HG03442 (cell line): ENCODE data around the gene CEP89.
"Not testable (repeated sequence)": the region's sequence is repeated elsewhere in the genome, so short reads cannot be mapped to it uniquely, and the experiment has no call there.

Experiments used
- ATAC-seq: cut with Tn5 transposase; IDR thresholded peaks from one replicate; pipeline ENCODE4 v1.9.1; 2021; ENCODE audit warnings: mild to moderate bottlenecking, moderate library complexity; ENCODE audit not compliant: unreplicated experiment

Gene CEP89

DNA sequence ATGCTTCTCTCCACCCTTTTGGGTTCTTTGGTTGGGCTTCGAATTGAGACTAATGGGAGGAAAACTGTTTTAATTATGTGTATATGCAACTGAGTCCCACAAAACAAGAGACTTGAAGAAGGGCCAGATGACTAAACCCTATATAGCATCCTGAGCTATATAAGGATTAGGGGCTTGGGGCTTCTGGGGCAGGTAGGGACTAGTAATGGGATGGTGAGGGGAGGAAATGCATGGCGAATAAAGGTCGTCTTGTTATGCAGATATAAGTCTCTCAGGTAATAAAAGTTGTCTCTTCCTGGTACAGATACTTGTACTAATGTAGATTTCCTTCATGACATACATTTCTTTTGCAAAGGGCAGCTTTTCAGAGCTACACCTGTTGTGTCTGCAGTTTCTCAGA lies 99.4 kb downstream of the CEP89 start:
- no peak for ATAC-seq

DNA sequence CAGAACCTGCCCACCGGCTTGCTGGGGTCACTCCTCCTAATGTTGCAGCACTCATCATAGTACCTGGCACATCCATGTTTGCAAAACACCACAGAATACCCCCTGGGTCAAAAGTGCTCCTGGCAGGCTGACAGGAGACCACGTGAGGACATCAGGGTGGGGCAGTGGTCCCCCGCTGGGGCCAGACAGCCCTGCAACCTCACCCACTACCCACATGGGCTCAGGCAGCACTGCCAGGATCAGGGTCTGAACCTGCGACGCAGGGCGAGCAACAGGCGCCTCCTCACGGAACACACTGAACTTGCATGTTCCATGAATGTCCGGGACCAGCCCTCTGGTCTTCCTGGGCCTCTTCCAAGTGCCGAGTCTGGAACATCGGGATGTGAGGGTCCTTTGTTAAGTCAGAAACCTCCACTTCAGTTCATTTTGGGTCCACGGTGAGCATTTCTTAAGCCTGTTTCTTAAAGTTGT lies 100.7 kb downstream of the CEP89 start:
- no peak for ATAC-seq

DNA sequence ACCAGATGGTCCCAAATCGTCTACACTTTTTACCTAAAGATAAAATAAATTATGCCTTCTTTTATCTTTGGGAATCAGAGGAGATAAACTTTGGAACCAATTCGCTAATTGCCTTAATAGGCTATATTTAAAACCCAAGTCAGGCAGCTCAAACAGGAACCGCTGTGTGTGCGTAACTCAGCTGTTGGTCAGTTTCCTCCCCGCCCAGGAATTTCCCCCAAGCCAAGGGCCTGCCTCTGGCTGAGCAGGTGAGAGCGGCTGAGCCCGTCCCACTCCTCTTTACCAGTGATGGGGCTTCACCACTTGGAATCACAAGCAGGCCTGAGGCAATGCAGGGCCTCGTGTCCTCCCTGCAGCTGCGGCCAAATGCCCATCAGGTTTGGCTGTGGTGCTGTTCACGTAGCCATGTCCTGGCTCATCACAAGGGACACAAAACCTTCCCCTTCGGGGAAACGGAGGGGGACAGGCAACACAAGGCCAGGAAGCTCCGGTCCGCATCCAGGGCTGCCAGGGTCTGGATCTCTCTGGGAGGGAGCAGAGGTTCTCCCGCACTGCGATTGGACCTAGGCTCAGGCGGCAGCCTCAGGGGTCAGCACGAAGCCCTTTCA lies 101.7 kb downstream of the CEP89 start:
- no peak for ATAC-seq

DNA sequence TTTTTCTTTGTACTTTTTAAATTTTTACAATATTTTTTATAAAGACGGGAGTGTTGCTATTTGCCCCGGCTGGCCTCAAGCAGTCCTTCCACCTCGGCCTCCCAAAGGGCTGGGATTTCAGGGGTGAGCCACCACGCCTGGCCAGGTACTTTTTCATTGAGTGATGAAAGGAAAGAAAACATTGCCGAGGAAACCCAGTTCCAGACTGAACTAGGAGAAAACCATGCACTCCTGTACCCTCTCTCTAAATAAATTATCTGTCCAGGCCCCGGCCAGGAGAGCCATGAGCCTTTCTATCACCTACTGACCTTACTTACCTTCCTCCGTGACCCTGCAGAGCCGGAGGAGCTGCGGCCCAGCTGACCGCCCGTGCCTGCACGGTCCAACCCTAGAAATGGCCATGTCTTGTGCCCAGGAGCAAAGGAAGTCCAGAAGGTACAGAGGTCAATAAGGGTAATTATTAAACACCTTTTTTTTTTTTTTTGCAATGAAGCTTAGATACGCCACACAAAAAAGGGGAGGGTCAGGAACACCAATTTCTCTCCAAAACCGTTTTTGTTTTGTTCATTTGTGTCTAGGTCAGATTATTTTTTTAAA lies 102.3 kb downstream of the CEP89 start, which contains the start of gene SLC7A9:
SLC7A9 (minus strand) TSS at position 399 of the 597 bp plus-strand sequence. CDS start 1,233 bp downstream, outside the sequence.
- no peak for ATAC-seq

DNA sequence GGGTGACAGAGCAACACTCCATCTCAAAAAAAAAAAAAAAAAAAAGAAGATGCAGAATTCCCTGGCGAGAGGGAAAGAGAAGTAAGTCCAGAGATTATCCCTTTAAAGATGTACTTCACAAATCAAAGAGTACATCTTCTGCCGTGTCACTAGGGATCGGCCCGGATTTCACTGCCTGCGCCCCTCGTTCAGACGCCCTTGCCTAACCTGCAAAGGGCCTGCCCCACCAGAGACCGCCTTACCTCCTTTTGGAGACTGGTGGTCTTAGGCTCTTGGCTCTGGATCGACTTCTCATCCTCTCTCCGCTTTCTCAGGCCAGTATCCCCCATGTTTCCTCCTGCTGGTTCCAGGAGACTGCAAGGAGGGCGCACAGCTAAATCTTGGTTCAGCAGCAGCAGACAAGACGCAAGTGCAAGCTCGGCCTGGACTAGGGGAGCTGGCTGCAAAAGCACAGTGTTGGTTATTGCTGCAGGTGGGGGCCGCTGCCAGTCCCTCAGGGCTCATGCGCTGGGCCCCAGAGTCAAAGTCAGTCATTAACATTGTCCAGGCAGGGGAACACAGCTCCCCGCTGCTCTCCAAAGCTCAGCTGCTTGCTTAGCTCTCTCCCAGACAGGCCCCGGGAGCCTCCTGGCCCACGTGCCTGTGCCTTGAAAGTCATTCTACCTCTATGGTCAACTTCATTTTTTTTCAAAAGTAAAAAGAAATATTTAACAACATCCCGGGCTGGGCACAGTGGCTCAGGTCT lies 103.4 kb downstream of the CEP89 start:
- no peak for ATAC-seq

DNA sequence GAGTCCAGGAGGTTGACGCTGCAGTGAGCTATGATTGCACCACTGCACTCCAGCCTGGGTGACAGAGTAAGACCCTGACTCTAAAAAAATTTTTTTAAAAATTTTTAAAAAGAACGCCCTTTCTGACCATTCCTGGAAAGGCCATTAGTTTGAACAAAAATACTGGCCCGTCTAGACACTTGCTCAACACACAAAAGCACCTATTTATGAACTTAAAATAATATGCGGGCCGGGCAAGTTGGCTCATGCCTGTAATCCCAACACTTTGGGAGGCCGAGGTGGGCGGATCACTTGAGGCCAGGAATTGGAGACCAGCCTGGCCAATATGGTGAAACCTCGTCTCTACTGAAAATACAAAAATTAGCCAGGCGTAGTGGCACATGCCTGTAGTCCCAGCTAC lies 104.3 kb downstream of the CEP89 start:
- ATAC-seq, result not testable (repeated sequence)

DNA sequence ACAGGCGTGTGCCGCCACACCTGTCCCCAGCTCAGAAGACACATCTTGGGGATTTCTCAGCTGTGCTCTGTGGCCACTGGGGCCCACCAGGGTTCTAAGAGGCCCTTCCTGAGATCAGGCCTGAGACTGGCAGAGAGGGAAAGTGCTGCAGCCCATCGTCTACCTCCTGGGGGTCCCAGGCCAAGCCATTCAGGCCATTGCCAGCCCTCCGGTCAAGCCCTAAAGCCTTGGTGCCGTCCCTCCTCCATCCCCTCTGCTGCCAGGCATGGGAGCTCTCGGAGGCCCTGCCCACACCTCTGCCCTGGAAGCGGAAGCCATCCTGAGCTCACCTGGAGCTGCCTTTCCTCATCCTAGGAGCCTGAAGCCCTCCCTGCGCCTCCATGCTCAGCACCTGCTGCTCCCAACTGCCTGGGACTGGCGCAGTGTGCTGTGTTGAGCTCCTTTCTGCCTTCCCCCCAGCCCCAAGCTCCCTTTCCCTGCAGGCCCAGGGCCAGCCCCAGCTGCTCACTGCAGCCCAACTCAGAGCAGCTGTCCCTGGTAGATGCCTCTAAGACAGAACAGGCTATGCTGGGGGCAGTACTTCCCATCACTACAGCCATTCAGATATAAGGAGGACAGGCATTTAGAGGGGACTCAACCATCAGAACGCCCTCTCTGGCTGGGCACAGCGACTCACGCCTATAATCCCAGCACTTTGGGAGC lies 105.0 kb downstream of the CEP89 start:
- ATAC-seq, result no peak

DNA sequence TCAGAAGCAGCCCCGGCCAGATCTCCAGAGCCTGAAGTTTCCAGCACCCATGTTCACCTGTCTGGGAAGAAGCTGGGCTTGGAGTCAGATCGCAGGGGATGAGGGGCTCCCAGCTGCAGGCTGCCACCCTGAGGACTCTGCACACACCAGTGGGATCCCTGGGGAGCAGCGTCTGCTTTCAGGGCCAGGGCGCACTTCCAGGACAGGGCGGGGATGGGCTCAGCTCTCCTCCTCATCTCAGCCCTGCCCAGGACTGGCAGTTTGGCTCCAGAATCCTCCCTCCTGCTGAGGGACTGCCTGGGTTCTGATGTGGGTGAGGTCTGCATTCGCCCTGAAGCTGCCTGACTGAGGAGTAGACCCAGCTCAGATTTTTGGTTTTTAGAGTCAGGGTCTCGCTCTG lies 105.7 kb downstream of the CEP89 start:
- no peak for ATAC-seq

DNA sequence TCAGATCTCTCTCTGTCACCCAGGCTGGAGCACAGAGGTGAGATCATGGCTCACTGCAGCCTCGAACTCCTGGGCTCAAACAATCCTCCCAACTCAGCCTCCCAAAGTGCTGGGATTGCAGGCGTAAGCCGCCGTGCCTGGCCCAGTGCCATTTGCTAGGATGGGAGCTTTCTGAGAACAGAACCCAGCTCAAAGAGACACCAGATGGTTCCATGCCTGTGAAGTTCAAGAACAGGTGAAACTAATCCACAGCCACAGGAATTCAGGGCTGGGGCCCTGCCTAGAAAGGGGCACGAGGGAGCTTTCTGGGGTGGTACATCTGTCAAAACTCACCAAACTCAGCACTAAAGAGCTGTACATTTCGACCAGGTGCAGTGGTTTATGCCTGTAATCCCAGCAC lies 106.4 kb downstream of the CEP89 start:
- no peak for ATAC-seq

DNA sequence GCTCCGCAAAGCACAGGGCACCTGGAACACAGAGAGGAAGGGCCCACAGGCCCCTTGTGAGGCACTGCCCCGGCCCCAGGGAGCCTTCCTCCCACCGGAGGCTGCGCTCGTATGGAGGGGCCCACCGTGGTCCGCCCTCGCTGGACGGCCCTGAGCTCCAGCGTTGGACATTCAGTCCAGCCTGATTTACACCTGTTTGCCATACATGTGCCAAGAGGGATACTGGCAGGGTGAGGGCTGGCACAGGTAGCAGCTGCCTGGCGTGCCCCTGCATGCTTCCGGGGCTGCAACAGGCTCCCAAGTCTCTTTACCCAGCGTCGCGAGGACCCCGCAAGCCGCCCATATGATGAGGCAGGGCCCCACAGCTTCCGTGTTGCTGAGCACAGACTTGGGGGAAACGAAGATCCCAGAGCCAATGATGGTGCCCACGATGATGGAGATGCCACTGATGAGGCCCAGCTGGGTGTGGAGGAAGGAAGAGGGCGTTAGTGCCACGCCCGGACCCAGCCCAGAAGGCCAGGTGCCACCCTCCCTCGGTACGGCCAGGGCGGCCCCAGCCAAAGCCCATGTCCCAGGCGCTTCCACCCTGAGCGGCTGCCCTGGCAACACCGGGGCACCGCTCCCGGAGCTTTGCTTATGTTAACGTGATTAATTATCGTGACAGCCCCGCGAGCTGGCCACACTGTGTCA lies 107.3 kb downstream of the CEP89 start:
- no peak for ATAC-seq

DNA sequence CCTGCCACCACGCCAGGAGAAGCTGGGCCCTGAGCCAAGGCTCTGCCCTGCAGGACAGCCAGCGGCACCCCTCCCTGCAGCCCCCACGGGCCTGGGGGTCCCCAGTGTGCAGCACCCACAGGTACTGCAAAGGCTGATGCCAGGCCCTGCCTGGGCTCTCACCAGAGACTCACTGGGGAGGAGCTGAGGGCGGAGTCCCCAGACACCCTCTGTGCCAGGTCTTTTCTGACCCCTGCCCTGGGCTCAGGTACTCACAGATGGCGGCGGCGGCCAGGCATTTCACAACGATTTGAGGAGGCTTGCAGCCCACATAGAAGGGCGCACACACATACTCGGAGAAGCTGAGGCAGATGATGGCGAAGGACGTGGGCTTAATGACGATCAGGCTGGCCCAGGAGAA lies 107.9 kb downstream of the CEP89 start:
- no peak for ATAC-seq

DNA sequence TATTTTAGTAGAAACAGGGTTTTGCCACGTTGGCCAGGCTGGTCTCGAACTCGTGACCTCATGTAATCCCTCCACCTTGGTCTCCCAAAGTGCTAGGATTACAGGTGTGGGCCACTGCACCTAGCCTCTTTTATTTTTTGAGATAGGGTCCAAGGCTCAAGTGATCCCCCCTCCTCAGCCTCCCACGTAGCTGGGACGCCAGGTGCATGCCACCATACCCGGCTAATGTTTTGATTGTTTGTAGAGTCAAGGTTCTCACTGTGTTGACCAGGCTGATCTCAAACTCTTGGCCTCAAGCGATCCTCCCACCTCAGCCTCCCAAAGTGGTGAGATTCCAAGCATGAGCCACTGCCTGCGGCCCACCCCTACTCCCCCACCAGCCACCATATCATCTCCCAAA lies 108.5 kb downstream of the CEP89 start:
- no peak for ATAC-seq

DNA sequence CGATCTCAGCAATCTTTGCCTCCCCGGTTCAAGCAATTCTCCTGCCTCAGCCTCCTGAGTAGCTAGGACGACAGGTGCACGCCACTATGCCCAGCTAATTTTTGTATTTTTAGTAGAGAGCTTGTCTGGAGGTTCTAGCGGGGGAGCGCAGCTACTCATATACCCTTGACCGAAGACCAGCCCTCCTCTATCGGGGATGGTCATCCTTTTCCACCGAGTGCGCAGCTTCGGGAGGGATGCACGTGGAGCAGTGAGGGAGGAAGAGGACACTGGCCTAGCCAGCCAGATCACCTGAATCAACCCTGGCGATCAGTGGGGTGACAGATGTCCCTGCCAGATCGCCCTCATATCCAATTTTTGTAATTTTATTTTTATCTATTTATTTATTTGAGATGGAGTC lies 109.0 kb downstream of the CEP89 start:
- ATAC-seq, result no peak

DNA sequence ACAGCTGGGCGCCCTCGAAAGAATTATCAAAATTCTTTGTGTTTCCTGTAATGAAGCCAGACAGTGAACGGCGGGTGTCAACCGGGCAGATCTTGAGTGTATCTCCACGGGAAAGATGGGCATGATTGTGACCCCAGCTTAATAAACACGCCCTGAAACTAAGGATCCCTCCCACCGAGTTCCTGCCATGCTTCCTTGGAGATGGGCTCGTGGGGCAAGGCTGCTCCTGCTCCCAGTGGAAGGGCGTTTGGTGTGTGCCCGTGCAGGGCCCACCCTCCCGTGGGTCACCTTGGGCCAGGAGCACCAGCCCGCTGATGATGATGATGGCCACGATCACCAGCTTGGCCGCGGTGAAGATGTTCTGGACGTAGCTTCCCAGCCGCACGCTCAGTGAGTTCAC lies 109.6 kb downstream of the CEP89 start:
- ATAC-seq, result no peak

DNA sequence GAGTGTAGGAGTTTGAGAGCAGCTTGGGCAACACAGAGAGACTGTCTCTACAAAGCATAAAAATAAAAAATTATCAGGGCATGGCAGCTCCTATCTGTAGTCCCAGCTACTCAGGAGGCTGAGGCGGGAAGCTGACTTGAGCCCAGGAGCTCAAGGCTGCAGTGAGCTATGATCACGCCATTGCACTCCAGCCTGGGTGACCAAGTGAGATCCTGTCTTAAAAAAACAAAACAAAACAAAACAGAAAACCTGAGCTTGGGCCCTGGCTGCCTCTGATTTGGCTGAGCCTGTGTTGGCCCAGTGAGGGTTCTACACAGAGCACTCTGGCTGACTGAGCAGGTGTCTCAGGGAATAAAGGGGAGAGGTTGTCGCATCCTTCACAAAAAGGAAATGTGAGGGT lies 110.2 kb downstream of the CEP89 start:
- ATAC-seq, result no peak

DNA sequence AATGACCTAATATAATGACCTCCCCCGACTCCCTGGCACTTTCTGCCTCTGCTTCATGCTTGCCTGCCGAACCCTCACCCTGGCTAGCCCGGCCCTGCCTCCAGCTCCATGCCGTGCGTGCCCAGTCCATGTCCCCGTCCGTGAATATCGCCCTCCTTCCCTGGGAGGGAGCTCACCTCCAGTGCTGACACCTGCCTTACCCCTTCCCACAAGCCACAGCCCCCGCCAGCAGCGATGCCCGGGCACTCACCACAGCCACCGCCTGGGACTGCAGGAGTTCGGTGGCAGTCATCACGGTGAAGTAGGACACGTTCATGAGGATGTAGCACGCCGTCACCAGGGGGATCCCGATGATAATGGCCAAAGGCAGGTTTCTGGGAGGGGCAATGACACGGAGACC lies 112.2 kb downstream of the CEP89 start:
- no peak for ATAC-seq

DNA sequence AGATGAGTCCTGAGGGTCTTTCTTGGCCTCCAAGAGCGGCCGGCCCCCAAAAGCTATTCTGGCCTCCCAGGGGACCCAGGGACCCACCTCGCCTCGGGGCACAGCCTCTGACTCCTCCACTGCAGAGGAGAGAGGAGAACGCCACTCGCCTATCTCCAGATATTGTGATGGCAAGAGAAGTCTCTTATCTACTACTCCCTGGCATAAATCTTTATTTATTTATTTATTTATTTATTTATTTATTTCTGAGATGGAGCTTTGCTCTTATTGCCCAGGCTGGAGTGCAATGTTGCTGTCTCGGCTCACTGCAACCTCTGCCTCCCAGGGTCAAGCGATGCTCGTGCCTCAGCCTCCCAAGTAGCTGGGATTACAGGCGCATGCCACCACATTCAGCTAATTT lies 113.2 kb downstream of the CEP89 start:
- no peak for ATAC-seq

DNA sequence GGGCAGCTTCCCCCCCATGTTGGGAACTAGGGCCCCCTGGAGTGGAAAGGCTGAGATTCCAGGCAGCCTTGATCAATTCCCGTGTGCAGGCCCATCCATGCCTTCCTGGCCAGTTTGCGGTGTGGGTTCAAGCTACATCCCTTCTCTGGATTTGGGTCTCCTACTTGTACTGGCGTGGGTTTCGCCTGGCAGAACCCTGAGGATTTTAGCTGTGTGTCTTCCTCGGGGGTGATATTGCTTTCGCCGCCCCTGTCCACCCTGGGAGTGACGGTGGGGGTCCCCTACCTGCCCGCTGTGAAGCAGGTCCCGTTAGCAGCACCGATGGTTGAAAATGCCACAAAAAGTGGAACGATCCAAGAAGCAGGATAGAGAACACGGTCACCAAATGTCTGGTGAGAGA lies 113.6 kb downstream of the CEP89 start:
- ATAC-seq, result no peak

DNA sequence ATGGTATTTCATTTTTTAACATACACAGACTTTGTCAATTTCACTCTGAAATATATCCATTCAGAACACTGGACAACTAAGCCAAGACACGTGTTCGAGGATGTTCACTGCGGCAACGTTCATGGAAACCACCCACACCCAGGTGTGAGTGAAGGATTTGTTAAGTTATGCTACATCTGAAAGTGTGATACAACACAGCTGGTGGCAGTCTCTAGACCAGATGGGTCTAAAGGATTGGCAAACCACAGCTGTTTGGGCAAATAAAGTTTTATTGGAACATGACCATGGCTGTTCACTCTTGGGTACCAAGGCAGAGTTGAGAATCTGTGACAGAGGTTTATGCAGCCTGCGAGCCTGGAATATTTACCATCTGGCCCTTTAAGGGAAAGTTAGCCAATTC lies 114.2 kb downstream of the CEP89 start:
- no peak for ATAC-seq

DNA sequence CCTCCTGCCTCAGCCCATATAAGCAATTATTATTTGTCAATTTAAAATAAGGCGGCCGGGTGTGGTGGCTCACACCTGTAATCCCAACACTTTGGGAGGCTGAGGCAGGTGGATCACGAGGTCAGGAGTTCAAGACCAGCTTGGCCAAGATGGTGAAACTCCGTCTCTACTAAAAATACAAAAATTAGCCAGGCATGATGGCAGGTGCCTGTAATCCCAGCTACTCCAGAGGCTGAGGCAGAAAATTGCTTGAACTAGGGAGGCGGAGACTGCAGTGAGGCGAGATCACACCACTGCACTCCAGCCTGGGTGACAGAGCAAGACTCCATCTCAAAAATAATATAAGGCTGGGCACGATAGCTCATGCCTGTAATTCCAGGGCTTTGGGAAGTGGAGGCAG lies 114.9 kb downstream of the CEP89 start:
- not testable (repeated sequence) for ATAC-seq

DNA sequence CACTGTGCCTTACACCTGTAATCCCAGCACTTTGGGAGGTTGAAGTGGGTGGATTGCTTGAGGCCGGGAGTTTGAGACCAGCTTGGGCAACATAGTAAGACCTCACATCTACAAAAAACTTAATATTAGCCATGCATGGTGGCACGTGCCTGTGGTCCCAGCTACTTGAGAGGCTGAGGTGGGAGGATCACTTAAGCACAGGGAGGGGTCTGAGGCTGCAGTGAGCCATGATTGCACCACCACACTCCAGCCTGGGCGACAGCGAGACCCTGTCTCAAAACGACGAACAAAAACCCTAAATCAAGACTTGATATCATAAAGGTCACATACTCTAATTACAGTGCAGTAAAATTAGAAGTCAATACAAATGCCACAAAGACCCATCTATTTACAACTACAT lies 119.5 kb downstream of the CEP89 start:
- ATAC-seq, result no peak
